GM12878 (cell line): ENCODE results near the gene PASK. TPM values are rescaled to one million over a fixed set of nuclear protein-coding genes. Genes with fewer than 3 reads are reported as not detected.

Experiments used
- ATAC-seq: fragments of 200-7000 bp; cut with Tn5 transposase; 3 replicates; pipeline ENCODE4 v1.9.1; 2020; ENCODE audit warnings: mild to moderate bottlenecking, moderate library complexity
- BruUV-seq: library from RNA; stranded (reverse); fragments of 400-500 nt; replicated peaks from 2 replicates; lab custom pipeline; 2021; lab: Mats Ljungman, UMichigan
- CTCF ChIA-PET: fragments of 300-600 bp; sonication (Branson Sonifier 250); formaldehyde crosslinking; extraction: SDS; loops from one replicate; lab custom pipeline; 2021; ENCODE audit warnings: inconsistent platforms; lab: Yijun Ruan, JAX
- POLR2A ChIA-PET: fragments of 350-600 bp; formaldehyde crosslinking; extraction: SDS; loops from one replicate; lab custom pipeline; 2021; ENCODE audit warnings: inconsistent platforms; lab: Charles Lee
- RAD21 ChIA-PET: fragments of 300-600 bp; sonication (Branson Sonifier 250); formaldehyde crosslinking; loops from one replicate; lab custom pipeline; 2023; ENCODE audit warnings: antibody characterized with exemption; ENCODE audit not compliant: unreplicated experiment; lab: Charles Lee
- SMC1A ChIA-PET: fragments of 300-600 bp; sonication (Branson Sonifier 250); formaldehyde crosslinking; loops from one replicate; lab custom pipeline; 2023; ENCODE audit not compliant: unreplicated experiment, uncharacterized antibody; lab: Charles Lee
- DNase-seq: peaks from one replicate; pipeline ENCODE4 v3.0.0-alpha.2; 2011; ENCODE audit warnings: low read depth, low spot score
- FAIRE-seq: peaks from 3 replicates; lab custom pipeline; 2011; peaks lifted over from hg19 to GRCh38; lab: Jason Lieb, UNC
- H2AFZ ChIP-seq: 2 replicates; pipeline ENCODE4 v1.6.0; 2011; ENCODE audit warnings: low read depth, low read length, control low read depth; ENCODE audit not compliant: control insufficient read depth
- H3K27ac ChIP-seq: 2 replicates; pipeline ENCODE4 v1.5.1; 2011; ENCODE audit warnings: control low read depth; ENCODE audit not compliant: control insufficient read depth, insufficient read depth
- H3K27me3 ChIP-seq, 2 experiments: replicated peaks in 1 of 2; 2 replicates each; pipeline versions ENCODE4 v1.6.0 to v1.6.1; 2011; ENCODE audit warnings: low read length in 1 of 2; ENCODE audit not compliant: control insufficient read depth in 2 of 2, insufficient read depth in 2 of 2
- H3K36me3 ChIP-seq, 2 experiments: 2 replicates each; pipeline ENCODE4 v1.5.1; 2011; ENCODE audit warnings: low read length in 1 of 2; ENCODE audit not compliant: control insufficient read depth in 2 of 2, insufficient read depth in 2 of 2
- H3K4me1 ChIP-seq: 2 replicates; pipeline ENCODE4 v1.6.1; 2011; ENCODE audit warnings: mild to moderate bottlenecking, low read length, moderate library complexity, mixed read lengths; ENCODE audit not compliant: control insufficient read depth, insufficient read depth
- H3K4me2 ChIP-seq: 2 replicates; pipeline ENCODE4 v1.6.0; 2011; ENCODE audit warnings: control low read depth; ENCODE audit not compliant: control insufficient read depth, insufficient read depth
- H3K4me3 ChIP-seq: fragments of 200-600 bp; sonication (generic); 2 replicates; pipeline ENCODE4 v1.5.1; 2016
- H3K79me2 ChIP-seq: 2 replicates; pipeline ENCODE4 v1.6.0; 2011; ENCODE audit warnings: low read length; ENCODE audit not compliant: control insufficient read depth, insufficient read depth
- H3K9ac ChIP-seq: 2 replicates; pipeline ENCODE4 v1.8.0; 2011; ENCODE audit warnings: low read length, control low read depth, mixed read lengths; ENCODE audit not compliant: control insufficient read depth, insufficient read depth
- H3K9me3 ChIP-seq: replicated peaks from 3 replicates; pipeline ENCODE4 v1.5.1; 2011; ENCODE audit warnings: mild to moderate bottlenecking, low read length; ENCODE audit not compliant: control insufficient read depth, insufficient read depth
- H4K20me1 ChIP-seq: 2 replicates; pipeline ENCODE4 v1.6.0; 2011; ENCODE audit not compliant: control insufficient read depth, insufficient read depth
- BMI1 ChIP-seq: fragments of 450-650 bp; IDR thresholded peaks from 2 replicates; pipeline ENCODE4 v1.6.1; 2016; ENCODE audit warnings: mild to moderate bottlenecking, moderate library complexity, borderline replicate concordance
- EED ChIP-seq: sonication (generic); IDR thresholded peaks from 2 replicates; pipeline ENCODE4 v1.6.1; 2016; ENCODE audit warnings: antibody characterized with exemption, low read depth
- JUNB ChIP-seq: IDR thresholded peaks from 2 replicates; pipeline ENCODE4 v1.6.1; 2016; ENCODE audit warnings: antibody characterized with exemption, mild to moderate bottlenecking
- KAT2A ChIP-seq: conservative IDR thresholded peaks from 2 replicates; pipeline ENCODE4 v1.6.1; 2011; ENCODE audit warnings: low read depth, low read length; ENCODE audit not compliant: control insufficient read depth
- KLF5 ChIP-seq: fragments of 450-650 bp; IDR thresholded peaks from 2 replicates; pipeline ENCODE4 v1.6.1; 2014; ENCODE audit warnings: mild to moderate bottlenecking; ENCODE audit not compliant: partially characterized antibody
- PRDM15 ChIP-seq: fragments of 450-650 bp; formaldehyde crosslinking; IDR thresholded peaks from 2 replicates; pipeline ENCODE4 v1.4.0; 2020; ENCODE audit warnings: mild to moderate bottlenecking, moderate library complexity
- RFX5 ChIP-seq: IDR thresholded peaks from 2 replicates; pipeline ENCODE4 v1.6.1; 2011; ENCODE audit warnings: low read depth, low read length, improper control_type of control experiment
- ZBTB11 ChIP-seq: fragments of 450-650 bp; formaldehyde crosslinking; IDR thresholded peaks from 2 replicates; pipeline ENCODE4 v1.5.0; 2022; ENCODE audit warnings: mild to moderate bottlenecking, missing genetic modification characterization
- WGBS: methylation state at CpG from one replicate; pipeline ENCODE4 v1.1.6; 2016; ENCODE audit warnings: low lambda C conversion rate; ENCODE audit not compliant: insufficient replicate concordance, insufficient coverage; ENCODE audit errors: missing lambda C conversion rate; 5-methylcytosine and 5-hydroxymethylcytosine counted together
- in situ Hi-C: fragments of 300-500 bp; cut with MboI; formaldehyde crosslinking; loops from 9 replicates; pipeline ENCODE4 v1.14.3; 2018; ENCODE audit warnings: mixed read lengths
- intact Hi-C: fragments of 100-400 bp; cut with micrococcal nuclease; formaldehyde crosslinking; loops from one replicate; pipeline ENCODE4 v1.14.2; 2022; ENCODE audit not compliant: unreplicated experiment
- polyA plus RNA-seq, 11 experiments: library from polyadenylated mRNA; depleted of rRNA in 4 of 11; unstranded in 6 of 11; stranded (reverse) in 5 of 11; fragments of >200 nt; fragmentation: Nextera tagmentation in 4 of 11; fragmentation: Illumina TruSeq in 1 of 11; extraction: Ambion mirVana in 4 of 11; extraction: Trizol in 1 of 11; gene quantifications; 1 replicate in 1 of 11; 2 replicates in 10 of 11; pipeline versions ENCODE4 v1.2.1 to v1.2.3, GENCODE V29; 2011 to 2016; ENCODE audit warnings: inconsistent platforms in 2 of 11, missing spikeins in 2 of 11, low read depth in 1 of 11
- total RNA-seq, 4 experiments: library from RNA; depleted of rRNA in 3 of 4; stranded (reverse); fragments of >200 nt in 3 of 4; fragmentation: Illumina TruSeq in 1 of 4; extraction: Trizol in 1 of 4; gene quantifications; 2 replicates each; pipeline versions ENCODE4 v1.2.1 to v1.2.3, GENCODE V29; 2013 to 2021

The PASK gene
- total and polyA plus RNA-seq, 10 of the 15 experiments (the other 5 are each of a cell fraction or from before 2014, with no cell fraction given): 9.6 to 62.2 (median 28.5) TPM

- no peak overlapping the region for H3K27ac ChIP-seq
- in situ Hi-C loops: no loop called here
- BruUV-seq: no TSS peak
- ChIA-PET POLR2A (interaction anchor here (1.2 kb wide), 1 partner anchor 40 kb away, joined by 4 read pairs; no protein-coding TSS in a partner anchor), RAD21 (interaction anchor here (0.8 kb wide), 1 partner anchor 29 kb away, joined by 3 read pairs; no protein-coding TSS in a partner anchor), SMC1A (no interaction called here), CTCF (no interaction called here)
- FAIRE-seq (no peak), DNase-seq (no peak), ATAC-seq (no peak)
- WGBS: 96% methylated on average over 24 of the region's 24 CpGs
- H3K4me3 ChIP-seq: no peak overlapping the region
- H4K20me1 ChIP-seq: no peaks in the 10 kb centered on the region
- H3K27me3 ChIP-seq: no peaks in the 10 kb centered on the region; a peak in 1 of 4 replicates
- H3K9me3 ChIP-seq: no peaks in the 10 kb centered on the region
- H3K9ac ChIP-seq: no peak overlapping the region
- peaks cover 6 to 26% of the 10 kb centered on the region in 2 experiments for H3K36me3 ChIP-seq
- TF ChIP-seq KLF5: no peak
- no peak for TF ChIP-seq RFX5
- no peak for TF ChIP-seq JUNB
- no peak for TF ChIP-seq BMI1
- no peak for TF ChIP-seq ZBTB11 (CRISPR knock-in tag)
- TF ChIP-seq PRDM15 (CRISPR knock-in tag): no peak
- TF ChIP-seq EED: no peak
- no peak for TF ChIP-seq KAT2A
- no peak overlapping the region for H2AFZ ChIP-seq
- no peaks in the 10 kb centered on the region; the same call in 1 of the 2 replicates for H3K79me2 ChIP-seq
- H3K4me1 ChIP-seq: no peaks in the 10 kb centered on the region
- intact Hi-C loops: loop anchor here (10.0 kb wide), 1 partner anchor 55 kb away; no protein-coding TSS in a partner anchor
- H3K4me2 ChIP-seq: no peak overlapping the region
These were observed 9.5 kb downstream of the PASK start for GRCh38 chr2:241139531-241140444.
